HepG2 (cell line): ENCODE measurements around the gene MRNIP.

Experiments used
- MYC ChIP-seq: sonication (generic); formaldehyde crosslinking; IDR thresholded peaks from 2 replicates; pipeline ENCODE4 v1.9.0; 2021; ENCODE audit warnings: missing genetic modification reagents, borderline replicate concordance
- MYNN ChIP-seq: sonication (generic); formaldehyde crosslinking; IDR thresholded peaks from 2 replicates; pipeline ENCODE4 v1.4.0; 2020; ENCODE audit warnings: mild to moderate bottlenecking, low read depth, missing genetic modification reagents
- RAD21 ChIP-seq: fragments of 450-650 bp; formaldehyde crosslinking; IDR thresholded peaks from 2 replicates; pipeline ENCODE4 v1.5.0; 2020; ENCODE audit warnings: mild to moderate bottlenecking
- ZNF124 ChIP-seq: sonication (generic); formaldehyde crosslinking; IDR thresholded peaks from 2 replicates; pipeline ENCODE4 v1.4.0; 2020; ENCODE audit warnings: missing genetic modification reagents
- ZNF569 ChIP-seq: sonication (generic); formaldehyde crosslinking; IDR thresholded peaks from 2 replicates; pipeline ENCODE4 v1.5.0; 2020; ENCODE audit warnings: mild to moderate bottlenecking, missing genetic modification reagents, moderate library complexity, borderline replicate concordance
- TF ChIP-seq, protein P1 (sequence below): sonication (generic); formaldehyde crosslinking; IDR thresholded peaks from 2 replicates; pipeline ENCODE4 v1.5.0; 2020; ENCODE audit warnings: mild to moderate bottlenecking, missing genetic modification reagents, moderate library complexity
- TF ChIP-seq, protein P2 (sequence below), 2 experiments: sonication (generic) in 1 of 2; formaldehyde crosslinking in 1 of 2; IDR thresholded peaks; 2 replicates each; pipeline versions ENCODE4 v1.5.1 to v1.6.1; 2011 to 2020; ENCODE audit warnings: borderline replicate concordance in 1 of 2, low read depth in 1 of 2, low read length in 1 of 2, mild to moderate bottlenecking in 1 of 2, missing genetic modification reagents in 1 of 2, moderate library complexity in 1 of 2

DNA sequence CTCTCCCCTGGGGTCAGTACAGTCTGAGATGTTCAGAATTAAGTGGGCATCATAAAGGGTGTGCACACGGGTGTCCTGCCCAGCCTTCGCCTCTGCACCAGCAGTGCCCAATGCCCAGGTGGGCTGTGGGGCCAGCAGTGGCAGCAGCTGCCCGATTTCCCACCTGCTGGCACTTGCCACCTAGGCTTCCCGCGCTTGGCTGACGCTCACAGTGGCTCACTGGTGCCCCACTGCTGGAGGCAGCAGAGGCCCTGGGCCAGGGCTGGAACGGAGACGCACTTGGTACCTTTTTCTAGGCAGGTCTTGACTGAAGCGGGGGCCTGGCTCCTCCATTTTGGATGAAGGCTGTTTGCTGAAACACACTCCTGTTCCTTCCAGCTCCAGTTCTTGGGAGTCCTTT lies 17.0 kb downstream of the MRNIP start:
- TF ChIP-seq, protein P1, sequence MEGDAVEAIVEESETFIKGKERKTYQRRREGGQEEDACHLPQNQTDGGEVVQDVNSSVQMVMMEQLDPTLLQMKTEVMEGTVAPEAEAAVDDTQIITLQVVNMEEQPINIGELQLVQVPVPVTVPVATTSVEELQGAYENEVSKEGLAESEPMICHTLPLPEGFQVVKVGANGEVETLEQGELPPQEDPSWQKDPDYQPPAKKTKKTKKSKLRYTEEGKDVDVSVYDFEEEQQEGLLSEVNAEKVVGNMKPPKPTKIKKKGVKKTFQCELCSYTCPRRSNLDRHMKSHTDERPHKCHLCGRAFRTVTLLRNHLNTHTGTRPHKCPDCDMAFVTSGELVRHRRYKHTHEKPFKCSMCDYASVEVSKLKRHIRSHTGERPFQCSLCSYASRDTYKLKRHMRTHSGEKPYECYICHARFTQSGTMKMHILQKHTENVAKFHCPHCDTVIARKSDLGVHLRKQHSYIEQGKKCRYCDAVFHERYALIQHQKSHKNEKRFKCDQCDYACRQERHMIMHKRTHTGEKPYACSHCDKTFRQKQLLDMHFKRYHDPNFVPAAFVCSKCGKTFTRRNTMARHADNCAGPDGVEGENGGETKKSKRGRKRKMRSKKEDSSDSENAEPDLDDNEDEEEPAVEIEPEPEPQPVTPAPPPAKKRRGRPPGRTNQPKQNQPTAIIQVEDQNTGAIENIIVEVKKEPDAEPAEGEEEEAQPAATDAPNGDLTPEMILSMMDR (CRISPR knock-in tag) = no peak
- no peak for TF ChIP-seq MYC
- no peak for TF ChIP-seq MYNN (CRISPR knock-in tag)
- TF ChIP-seq ZNF124 (CRISPR knock-in tag) = no peak
- TF ChIP-seq, protein P2, sequence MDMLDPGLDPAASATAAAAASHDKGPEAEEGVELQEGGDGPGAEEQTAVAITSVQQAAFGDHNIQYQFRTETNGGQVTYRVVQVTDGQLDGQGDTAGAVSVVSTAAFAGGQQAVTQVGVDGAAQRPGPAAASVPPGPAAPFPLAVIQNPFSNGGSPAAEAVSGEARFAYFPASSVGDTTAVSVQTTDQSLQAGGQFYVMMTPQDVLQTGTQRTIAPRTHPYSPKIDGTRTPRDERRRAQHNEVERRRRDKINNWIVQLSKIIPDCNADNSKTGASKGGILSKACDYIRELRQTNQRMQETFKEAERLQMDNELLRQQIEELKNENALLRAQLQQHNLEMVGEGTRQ (IDR thresholded peaks at IDR 0.05; ENCODE audit: low read depth, low read length) = no peak
- TF ChIP-seq, protein P2 (CRISPR knock-in tag; IDR thresholded peaks at IDR 0.05; ENCODE audit: borderline replicate concordance) = no peak
- TF ChIP-seq RAD21 (CRISPR knock-in tag) = no peak
- TF ChIP-seq ZNF569 (CRISPR knock-in tag) = no peak
